ENCODE measurements around the gene DGCR8.

DNA sequence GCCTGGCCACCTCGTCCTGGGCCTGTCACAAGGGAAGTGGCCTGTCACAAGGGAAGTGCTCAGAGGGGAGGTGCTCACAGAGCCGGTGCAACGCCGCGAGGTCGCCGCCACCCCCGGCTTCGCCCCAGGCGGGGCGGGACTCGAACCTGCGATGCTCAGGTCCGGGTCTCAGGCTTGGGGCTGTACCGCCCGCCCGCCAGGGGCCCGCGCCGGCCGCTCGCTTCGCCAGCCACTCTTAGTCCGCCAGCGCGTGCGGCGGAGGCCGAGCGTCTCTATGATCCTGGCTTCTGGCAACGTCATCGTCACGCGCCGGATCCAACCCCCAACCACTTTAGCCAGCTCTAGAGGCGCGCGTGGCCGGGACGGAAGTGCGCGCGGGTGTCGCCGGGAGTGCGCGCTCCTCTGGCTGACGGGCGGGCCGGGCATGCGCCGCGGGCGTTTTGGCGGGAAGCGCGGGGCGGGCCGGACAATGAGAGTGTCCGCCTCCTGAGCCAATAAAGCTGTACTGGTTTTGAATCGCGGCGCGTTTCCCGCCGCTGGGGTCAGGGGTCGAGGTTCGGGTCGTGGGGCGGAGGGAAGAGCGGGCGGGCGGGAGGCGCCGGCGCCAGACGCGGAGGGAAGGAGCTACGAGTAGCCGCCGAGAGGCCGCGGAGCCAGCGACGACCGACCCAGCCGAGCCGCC, 37.1 kb downstream of the DGCR8 start, which contains the start of gene TRMT2A:
- TF ChIP-seq POLR2A (IDR thresholded peaks at IDR 0.05) (peak in 1 of 2 donors; percentile 36), EP300 (IDR thresholded peaks at IDR 0.05) (peak in 1 of 4 donors; percentile 47), POLR2AphosphoS5 (IDR thresholded peaks at IDR 0.05) (peak; percentile 41 to 79 (median 72))
- TF ChIP-seq, protein P1, sequence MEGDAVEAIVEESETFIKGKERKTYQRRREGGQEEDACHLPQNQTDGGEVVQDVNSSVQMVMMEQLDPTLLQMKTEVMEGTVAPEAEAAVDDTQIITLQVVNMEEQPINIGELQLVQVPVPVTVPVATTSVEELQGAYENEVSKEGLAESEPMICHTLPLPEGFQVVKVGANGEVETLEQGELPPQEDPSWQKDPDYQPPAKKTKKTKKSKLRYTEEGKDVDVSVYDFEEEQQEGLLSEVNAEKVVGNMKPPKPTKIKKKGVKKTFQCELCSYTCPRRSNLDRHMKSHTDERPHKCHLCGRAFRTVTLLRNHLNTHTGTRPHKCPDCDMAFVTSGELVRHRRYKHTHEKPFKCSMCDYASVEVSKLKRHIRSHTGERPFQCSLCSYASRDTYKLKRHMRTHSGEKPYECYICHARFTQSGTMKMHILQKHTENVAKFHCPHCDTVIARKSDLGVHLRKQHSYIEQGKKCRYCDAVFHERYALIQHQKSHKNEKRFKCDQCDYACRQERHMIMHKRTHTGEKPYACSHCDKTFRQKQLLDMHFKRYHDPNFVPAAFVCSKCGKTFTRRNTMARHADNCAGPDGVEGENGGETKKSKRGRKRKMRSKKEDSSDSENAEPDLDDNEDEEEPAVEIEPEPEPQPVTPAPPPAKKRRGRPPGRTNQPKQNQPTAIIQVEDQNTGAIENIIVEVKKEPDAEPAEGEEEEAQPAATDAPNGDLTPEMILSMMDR (IDR thresholded peaks at IDR 0.05): no peak
